GM21423 (cell line): ENCODE data around the gene SURF6.
"Not testable (repeated sequence)": the region's sequence is repeated elsewhere in the genome, so short reads cannot be mapped to it uniquely, and the experiment has no call there.

Experiments used
- ATAC-seq: cut with Tn5 transposase; IDR thresholded peaks from one replicate; pipeline ENCODE4 v1.9.1; 2021; ENCODE audit warnings: mild to moderate bottlenecking, moderate library complexity; ENCODE audit not compliant: unreplicated experiment

Gene SURF6

DNA sequence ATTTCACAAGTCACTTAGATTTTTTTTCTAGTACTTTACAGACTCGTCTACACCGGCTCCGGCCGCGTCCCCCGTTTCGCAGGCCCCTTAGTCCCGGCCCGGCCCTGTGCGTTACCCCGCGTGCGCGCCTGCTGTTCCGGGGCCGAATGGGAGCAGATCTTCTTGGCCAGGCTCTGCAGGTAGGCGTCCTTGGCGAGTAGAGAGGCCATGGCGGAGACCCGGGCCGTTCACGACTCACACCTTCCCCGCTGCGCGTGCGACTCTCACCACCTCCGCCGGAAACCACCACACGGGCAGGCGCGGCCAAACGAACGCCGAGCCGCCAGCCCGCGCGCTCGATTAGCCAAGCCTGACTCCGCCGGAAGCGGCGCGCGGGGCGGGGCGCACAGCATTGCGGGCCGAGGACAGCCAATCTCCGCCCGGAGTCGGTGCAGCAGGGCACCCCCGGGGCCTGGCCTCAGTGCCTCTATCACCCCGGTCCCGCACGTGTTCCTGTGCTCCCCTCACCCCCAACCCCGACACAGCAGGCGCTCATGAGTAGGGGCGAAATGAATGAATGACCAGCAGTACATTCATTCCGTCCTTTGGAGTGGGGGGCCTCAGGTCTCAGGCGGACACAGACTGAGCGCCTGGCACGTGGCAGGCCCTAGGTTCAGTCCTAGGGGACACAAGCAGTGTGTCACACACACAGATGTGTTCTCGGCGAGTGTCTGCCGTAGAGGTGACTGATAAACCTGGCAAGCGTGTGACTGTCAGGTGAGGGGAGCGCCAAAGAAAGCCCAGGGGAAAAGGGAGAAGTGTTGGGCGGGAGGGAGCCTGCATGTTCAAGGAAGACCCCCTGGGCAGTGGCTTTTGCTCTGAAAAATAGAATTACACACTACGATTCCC is at the start of gene SURF6:
TSS of gene SURF6 (minus strand) at position 265 of the 888 bp plus-strand sequence. CDS start at position 209, 56 bp downstream.
- ATAC-seq = peak; percentile 86

DNA sequence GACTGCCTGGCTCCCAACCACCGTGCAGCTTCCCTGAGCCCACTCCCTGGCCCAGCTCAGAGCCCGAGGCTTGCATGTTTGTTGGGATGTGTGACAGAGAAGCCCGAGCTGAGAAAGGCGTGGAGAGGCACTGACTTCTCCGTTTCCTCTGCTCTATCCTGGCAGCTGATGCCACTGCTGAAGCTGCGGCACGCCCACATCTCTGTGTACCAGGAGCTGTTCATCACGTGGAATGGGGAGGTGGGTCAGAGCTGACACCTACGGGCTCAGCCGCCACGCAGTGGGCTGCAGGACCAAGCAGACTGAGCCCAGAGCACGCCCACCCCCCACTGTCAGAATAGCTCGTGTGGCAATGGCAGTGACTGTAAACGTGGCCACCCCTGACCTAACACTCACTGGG is 49.5 kb upstream of the SURF6 start:
- no peak for ATAC-seq

DNA sequence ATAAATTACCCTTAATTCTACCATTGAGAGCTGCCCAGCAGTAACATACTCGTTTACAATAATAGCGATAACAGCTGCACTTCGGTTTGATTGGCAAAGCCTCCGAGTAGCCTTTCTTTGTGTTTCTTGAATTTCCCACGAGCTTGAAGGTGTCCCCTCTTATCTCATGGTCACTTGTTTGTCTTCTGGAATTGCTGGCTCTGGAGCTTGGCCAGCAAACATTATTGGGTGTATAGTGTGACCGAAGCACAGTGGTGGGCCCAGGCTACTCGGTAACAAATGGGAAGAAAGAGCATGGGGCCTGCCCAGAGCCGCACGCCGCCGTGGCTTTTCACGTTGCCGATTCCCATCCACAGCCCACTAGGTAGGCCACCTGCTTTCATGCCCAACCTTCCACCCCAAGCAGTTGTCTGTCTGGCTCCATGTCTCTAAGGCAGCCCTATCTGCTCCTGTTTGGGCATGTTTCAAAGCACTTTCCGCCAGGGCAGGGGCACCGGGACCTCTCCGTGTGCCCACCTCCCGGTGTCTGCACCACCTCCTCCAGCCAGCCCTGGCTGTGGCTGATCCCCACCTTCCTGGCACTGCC is 48.8 kb upstream of the SURF6 start:
- ATAC-seq = no peak

DNA sequence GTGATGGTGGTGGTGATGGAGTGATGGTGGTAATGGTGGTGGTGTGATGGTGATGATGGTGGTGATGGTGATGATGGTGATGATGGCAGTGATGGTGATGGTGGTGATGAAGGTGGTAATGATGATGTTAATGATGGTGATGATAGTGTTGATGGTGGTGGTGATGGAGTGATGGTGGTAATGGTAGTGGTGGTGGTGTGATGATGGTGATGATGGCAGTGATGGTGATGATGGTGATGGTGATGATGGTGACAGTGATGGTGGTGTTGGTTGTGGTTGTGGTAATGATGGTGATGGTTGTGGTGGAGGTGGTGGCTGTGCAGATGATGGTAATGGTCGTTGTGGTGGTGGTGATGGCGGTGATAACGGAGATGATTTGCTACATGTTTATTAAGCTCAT is 47.5 kb upstream of the SURF6 start:
- ATAC-seq = no peak

DNA sequence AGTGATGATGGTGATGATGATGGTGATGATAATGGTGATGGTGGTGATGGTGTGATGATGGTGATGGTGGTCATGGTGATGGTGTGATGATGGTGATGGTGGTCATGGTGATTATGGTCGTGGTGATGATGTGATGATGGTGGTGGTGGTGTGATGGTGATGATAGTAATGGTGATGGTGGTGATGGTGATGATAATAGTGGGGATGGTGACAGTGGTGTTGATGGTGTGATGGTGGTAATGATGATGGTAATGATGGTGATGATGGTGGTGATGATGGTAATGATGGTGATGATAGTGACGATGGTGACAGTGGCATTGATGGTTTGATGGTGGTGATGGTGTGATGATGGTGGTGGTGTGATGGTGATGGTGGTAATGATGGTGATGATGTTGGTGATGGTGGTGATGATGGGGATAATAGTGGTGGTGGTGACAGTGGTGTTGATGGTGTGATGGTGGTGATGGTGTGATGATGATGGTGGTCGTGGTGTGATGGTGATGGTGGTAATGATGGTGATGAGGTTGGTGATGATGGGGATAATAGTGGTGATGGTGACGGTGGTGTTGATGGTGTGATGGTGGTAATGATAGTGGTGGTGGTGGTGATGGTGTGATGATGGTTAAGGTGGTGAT is 46.6 kb upstream of the SURF6 start:
- ATAC-seq = no peak

DNA sequence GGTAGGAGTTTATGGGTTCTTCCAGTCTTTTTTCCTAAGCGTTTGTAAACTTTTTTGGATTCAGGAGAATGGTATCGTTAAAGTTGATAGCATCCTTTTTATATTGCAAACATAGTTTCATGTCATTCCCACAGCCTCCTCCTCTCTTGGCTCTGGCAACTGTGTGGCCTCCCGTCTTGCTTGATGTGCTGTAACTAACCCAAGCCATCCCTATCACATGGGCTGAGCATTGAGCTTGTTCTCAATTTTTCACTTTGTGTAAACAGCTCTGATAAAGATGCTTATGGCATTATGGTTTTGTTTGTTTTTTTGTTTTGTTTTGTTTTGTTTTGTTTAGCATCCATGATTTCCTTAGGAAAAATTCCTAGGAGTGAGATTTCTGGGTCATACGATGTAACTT is 44.7 kb upstream of the SURF6 start:
- no peak for ATAC-seq

DNA sequence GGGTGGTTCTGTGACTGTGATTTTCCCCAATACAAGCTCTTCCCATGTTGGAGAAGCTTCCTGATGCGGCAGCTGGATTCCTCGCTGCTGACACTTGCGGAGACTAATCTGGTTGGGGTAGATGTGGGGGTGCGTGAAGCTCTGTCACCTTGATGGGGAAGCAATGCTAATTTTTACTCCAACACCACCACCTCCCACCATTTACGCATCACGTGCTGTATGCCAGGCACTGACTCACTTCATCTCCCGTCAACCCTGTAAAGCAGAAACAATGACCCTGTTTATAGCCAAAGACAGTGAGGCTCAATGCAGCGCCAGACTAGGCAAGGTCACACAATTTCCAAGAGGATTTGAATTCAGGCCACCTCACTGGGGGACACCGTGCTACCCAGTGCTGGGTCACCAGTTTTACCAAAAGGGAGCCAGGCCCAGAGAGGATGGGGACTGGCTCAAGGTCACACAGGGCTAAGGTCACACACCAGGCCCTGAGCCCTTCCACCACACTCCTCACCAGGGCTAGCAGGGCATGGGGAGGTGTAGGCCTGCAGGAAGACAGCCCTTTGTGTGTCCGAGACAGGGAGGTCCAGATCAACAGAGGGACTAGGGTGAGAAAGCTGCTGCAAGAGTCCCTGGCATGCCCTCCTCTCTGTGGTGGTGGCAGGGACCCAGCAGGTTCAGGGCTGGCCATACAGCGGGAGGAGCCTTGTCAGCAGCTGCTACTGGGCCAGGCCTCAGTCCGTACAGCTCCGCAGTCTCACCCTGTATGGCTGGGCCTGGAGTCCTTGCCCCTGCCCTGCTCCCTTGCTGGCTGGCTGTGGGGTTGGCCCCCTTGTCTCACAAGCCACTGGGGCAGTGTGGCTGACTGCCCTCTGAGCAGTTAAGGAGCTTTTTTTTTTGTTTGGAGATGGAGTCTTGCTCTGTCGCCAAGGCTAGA is 43.4 kb upstream of the SURF6 start:
- no peak for ATAC-seq

DNA sequence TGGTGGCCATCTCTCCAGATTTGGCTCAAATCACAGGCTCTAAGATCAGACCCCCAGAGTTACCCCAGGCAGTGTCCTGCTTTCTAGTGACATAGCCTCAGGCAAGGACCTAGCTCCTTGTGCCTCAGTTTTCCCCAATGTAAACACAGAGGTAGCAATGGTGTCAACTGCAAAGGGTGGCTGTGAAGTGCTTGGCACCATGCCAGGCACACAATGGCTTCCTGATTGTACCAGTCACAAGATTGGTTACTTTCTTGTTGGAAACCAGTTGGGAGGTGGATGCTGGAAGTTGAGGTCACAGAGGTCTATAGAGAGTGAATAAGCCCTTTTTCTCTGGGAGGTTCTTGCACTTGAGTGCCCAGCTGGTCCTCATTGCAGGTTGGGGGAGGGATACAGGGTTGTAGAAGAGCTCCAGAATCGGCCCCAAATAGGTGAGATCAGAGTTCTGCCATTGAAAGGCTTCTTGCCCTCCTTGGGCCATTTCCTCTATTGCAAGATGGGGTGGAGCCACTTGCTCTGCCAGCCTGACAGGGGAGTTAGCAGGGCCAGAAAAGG is 42.5 kb upstream of the SURF6 start:
- ATAC-seq = no peak

DNA sequence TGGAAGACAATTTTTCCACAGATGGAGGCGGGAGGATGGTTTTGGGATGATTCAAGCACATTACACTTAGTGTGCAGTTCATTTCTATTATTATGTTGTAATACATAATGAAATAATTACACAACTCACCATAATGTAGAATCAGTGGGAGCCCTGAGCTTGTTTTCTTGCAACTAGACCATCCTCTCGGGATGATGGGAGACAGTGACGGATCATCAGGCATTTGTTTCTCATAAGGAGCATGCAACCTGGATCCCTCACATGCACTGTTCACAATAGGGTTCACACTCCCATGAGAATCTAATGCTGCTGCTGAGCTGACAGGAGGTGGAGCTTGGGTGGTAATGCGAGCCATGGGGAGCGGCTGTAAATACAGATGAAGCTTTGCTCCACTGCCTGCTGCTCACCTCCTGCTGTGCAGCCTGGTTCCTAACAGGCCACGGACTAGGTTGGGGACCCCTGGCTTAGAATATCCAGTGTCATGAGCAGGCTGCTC is 41.8 kb upstream of the SURF6 start:
- ATAC-seq = no peak

DNA sequence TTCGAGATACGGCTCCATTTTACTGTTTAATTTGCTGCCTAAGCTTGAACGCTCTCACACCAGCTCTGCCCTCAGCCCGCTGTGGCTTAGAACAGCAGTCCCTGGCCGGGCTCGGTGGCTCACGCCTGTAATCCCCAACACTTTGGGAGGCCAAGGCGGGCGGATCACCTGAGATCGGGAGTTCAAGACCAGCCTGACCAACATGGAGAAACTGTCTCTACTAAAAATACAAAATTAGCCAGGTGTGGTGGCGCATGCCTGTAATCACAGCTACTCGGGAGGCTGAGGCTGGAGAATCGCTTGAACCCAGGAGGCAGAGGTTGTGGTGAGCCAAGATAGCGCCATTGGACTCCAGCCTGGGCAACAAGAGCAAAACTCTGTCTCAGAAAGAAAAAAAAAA is 41.3 kb upstream of the SURF6 start:
- ATAC-seq = not testable (repeated sequence)

DNA sequence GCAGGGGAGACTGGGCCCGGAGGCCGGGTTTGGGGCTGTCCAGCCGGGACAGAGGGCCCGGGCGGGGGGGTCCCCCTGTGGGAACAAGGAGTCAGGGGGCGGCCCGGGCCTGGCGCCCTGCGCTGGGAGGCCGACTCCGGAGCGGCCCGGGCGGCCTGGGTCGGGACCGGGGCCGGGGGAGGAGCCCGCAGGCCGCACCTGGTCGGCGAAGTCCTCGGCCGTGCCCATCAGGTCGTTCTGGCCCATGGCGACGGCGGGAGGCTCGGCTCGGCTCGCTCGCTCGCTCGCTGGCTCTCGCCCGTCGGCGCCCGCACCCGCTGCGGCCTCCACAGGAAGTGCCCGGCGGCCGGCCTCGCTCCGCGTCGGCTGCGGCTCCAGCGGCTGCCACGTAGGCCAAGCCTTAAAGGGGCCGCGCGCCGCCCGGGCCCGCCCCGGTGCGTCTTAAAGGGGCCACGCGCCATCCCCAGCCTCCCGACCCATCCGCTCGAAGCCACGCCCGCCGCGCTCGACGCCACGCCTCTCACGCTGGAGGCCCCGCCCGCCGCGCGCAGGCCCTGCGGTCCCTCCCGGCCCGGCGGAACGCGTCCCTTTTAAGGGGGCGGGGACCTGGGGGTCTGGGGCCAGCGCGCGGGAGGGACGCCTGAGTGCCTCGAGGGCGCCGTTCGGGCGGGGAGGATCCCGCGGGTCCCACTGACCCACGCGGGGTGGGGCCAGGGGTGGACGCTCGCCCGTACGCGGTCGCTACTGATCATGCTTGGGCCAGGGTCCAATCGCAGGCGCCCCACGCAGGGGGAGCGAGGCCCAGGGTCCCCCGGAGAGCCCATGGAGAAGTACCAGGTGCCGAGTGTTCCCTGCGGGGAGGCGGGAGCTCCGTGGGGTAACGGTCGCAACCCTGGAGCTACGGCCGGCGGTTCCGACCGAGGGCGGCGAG is 40.0 kb upstream of the SURF6 start, which contains the start of the genes STKLD1 and SURF4:
TSS of gene STKLD1 (plus strand) at position 643 of the 931 bp plus-strand sequence. CDS start at position 751, 108 bp downstream.
TSS of gene SURF4 (minus strand) at position 337 of the 931 bp plus-strand sequence. CDS start at position 246, 91 bp downstream.
- ATAC-seq = peak; percentile 88

DNA sequence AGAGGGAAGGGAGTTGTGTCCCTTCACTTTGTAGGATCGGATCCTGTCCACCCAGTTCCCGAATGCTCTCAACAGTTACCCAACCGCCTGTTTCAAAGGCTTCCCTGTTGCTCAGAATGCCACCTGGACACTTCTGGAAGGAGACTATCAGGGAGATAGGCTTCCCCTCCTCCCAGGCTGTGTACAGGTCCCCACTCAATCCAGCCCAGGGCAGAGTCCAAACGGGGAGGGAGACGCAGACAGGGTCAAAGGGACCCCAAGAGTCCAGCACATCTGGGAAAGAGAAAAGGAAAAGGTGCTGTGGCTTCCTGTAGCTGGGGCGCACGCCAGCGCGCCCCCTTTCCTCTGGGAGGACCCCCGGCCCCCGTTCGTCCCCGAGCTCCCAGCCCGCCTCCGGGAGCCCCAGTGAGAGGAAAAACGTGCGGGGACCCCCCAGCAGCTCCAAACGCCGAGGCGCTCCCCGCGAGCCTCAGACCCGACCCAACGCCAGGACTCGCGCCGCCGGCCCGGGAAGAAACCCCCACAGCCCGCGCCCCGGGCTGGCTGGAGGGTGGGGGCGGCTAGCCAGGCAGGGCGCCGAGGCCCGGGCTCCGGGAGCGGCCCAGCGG is 39.2 kb upstream of the SURF6 start:
- ATAC-seq = peak; percentile 7

DNA sequence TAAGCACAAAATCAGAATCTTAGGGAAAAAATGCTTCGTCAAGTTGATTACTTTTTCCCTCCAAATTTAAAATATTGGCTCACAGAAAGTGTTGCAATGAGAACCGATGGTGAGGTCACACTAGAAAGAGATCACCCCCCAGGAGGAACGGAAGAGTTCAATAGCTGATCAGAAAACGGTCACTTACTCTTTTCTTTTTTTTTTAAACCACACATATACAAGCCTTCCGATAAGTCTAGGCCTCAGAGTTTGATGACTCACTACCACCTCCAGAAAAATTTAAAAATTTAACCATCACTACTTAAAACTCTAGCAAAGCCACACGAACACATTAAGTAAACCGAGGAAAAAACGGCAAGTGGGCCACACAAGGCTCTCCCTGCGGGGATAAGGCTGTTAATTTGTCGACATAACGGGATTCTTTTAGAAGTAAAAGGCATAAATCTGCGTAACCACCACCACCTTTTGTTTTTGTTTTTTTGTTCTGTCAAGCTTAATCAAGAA is 38.7 kb upstream of the SURF6 start:
- no peak for ATAC-seq

DNA sequence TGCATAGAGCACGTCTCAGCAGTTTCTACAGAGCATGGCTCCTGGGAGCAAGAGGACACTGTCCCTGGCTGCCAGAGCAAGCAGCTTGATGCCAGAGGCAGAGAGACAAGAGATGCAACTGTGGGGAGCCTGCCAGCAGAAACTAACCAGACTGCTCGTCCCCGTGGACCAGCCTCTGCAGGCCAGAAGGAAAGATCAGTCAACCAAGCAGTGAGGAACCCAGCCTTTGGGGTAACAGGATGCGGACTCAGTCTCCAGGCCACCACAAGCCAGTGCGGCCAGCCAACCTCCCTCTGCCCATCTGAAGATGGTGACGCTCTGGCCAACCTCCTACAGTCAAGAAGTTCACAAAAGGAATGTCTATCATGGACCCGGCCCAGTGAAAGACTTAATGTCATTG is 36.2 kb upstream of the SURF6 start:
- ATAC-seq = no peak

DNA sequence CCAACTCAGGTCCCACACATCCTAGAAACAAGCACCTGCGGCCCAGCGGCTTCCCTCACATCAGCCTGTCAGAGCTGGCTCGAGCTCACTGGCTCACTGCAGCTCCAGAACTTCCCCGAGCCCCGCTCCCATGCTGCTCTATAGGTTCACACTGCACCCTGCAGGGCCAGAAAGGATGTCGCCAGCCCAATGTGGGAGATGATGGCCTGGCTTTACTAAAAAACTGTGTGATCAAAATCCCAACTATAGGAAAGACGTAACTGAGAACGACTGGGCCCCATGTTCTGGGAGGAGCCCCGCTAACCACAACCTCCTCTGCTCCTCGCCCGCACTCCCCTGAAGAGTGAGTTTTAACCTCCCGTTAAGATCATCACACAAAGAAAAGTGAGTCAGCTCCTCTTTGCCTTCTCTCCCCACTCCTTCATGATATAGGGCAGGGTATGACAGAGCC is 35.3 kb upstream of the SURF6 start:
- no peak for ATAC-seq

DNA sequence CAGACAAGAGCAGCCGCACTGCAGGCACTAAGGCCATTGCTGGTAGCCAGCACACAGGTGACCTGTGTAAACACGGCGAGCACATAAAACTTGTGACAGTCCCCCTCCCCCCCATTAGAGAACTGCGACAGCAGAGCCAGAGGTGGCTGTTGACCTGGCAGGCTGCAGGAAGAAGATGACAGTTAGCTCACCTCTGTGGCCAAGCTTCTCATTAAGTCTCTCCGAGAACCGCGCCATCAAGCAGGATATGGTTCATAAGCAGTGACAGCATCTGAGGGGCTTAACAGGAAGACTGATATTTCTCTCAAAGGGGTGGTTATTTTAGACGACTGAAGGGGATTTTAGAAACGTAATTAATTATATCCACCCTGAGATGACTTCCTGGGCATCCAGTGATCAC is 34.7 kb upstream of the SURF6 start:
- ATAC-seq = no peak

DNA sequence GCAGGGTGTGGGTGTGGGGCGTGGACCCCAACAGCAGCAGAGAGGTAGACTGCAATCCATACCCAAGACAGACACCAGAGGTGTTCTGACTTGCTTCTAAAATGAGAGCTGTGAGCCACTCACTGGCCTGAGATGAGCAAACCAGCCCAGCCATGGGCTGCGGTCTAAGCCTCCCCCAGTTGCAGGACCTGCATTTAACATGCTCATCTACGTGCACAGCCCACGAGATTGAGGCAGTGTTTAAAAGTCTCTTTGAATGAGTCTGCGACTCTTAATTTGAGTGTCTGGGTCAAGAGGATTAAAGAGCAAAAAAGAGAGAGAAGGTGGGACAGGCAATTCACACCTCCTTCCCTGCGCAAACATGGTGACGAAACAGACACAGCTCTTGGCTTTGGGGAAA is 33.9 kb upstream of the SURF6 start:
- no peak for ATAC-seq

DNA sequence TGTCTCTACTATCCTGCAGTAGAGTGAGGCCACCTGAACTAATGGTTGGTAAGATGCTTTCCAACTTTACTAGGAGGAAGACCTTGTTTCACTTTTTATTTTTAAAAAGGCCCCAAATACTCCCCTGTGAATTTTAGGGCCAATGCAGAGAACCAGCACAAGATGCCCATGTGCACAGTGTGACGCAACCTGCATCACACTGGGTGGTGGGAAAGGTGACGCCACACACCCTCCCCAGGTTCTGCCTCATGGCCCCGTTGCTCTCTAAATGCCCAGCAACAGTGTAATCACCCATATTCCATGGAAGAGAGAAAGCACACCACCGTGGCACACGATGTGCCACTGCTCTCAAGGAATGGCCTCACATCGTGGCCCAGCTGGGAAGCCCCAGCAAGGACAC is 33.4 kb upstream of the SURF6 start:
- ATAC-seq = no peak
